ENCODE data around the gene SP110.

SP110 gene

GRCh38 chr2:230164139-230164538, 55.6 kb downstream of the SP110 start:
- DNase-seq: no peak

GRCh38 chr2:230162981-230163380, 56.8 kb downstream of the SP110 start:
- no peak for DNase-seq

GRCh38 chr2:230161184-230161583, 58.6 kb downstream of the SP110 start:
- DNase-seq: peak; percentile 86 to 94

GRCh38 chr2:230160112-230160660, 59.6 kb downstream of the SP110 start:
- DNase-seq: peak; percentile 59 to 79

GRCh38 chr2:230158468-230158867, 61.3 kb downstream of the SP110 start:
- no peak for DNase-seq

- no peak for DNase-seq
Observed at GRCh38 chr2:230156782-230157699, 62.7 kb downstream of the SP110 start.

- no peak for DNase-seq
Observed at GRCh38 chr2:230155359-230155758, 64.4 kb downstream of the SP110 start.

GRCh38 chr2:230153390-230153976, 66.3 kb downstream of the SP110 start:
- no peak for DNase-seq

GRCh38 chr2:230152334-230152733, 67.5 kb downstream of the SP110 start:
- no peak for DNase-seq

- DNase-seq: peak; percentile 80 to 82
Observed at GRCh38 chr2:230144355-230144754, 75.4 kb downstream of the SP110 start.

GRCh38 chr2:230140667-230141066, 79.1 kb downstream of the SP110 start:
- no peak for DNase-seq

- DNase-seq: no peak
Observed at GRCh38 chr2:230137902-230138539, 81.8 kb downstream of the SP110 start.

- DNase-seq: no peak
Observed at GRCh38 chr2:230135130-230135525, 84.7 kb downstream of the SP110 start.

GRCh38 chr2:230134496-230135129, 85.2 kb downstream of the SP110 start:
- peak; percentile 19 to 37 for DNase-seq

- no peak for DNase-seq
Observed at GRCh38 chr2:230131366-230131765, 88.4 kb downstream of the SP110 start.

GRCh38 chr2:230130668-230131364, 89.0 kb downstream of the SP110 start:
- no peak for DNase-seq

- no peak for DNase-seq
Observed at GRCh38 chr2:230129343-230129742, 90.4 kb downstream of the SP110 start.

GRCh38 chr2:230128623-230129342, 91.0 kb downstream of the SP110 start:
- DNase-seq: no peak

- peak in 1 of 2 experiments; percentile 30 for DNase-seq
Observed at GRCh38 chr2:230127195-230127594, 92.6 kb downstream of the SP110 start.

GRCh38 chr2:230124757-230125431, 94.9 kb downstream of the SP110 start:
- DNase-seq: peak; percentile 94 to 97

- DNase-seq: peak; percentile 30 to 42
Observed at GRCh38 chr2:230124235-230124634, 95.5 kb downstream of the SP110 start.
